ENCODE measurements around the gene SMAD6.

Gene SMAD6

GRCh38 chr15:66778314-66778665 is 76.3 kb downstream of the SMAD6 start:
- DNase-seq: no peak

- DNase-seq: no peak
Measured at GRCh38 chr15:66778716-66779115, 76.7 kb downstream of the SMAD6 start.

- DNase-seq: no peak
Measured at GRCh38 chr15:66779331-66780009, 77.4 kb downstream of the SMAD6 start.

- no peak for DNase-seq
Measured at GRCh38 chr15:66780172-66780972, 78.3 kb downstream of the SMAD6 start.

- DNase-seq: no peak
Measured at GRCh38 chr15:66780973-66781718, 79.1 kb downstream of the SMAD6 start.

- DNase-seq: no peak
Measured at GRCh38 chr15:66782785-66783184, 80.7 kb downstream of the SMAD6 start.

- DNase-seq: no peak
Measured at GRCh38 chr15:66783314-66783713, 81.3 kb downstream of the SMAD6 start.

- DNase-seq: no peak
Measured at GRCh38 chr15:66783725-66784124, 81.7 kb downstream of the SMAD6 start.

GRCh38 chr15:66784174-66784573 is 82.1 kb downstream of the SMAD6 start:
- no peak for DNase-seq

- DNase-seq: no peak
Measured at GRCh38 chr15:66785637-66786036, 83.6 kb downstream of the SMAD6 start.

- DNase-seq: no peak
Measured at GRCh38 chr15:66786222-66786621, 84.2 kb downstream of the SMAD6 start.

GRCh38 chr15:66786708-66787488 is 84.9 kb downstream of the SMAD6 start:
- no peak for DNase-seq

- no peak for DNase-seq
Measured at GRCh38 chr15:66787489-66787871, 85.4 kb downstream of the SMAD6 start.

GRCh38 chr15:66788024-66788423 is 86.0 kb downstream of the SMAD6 start:
- DNase-seq: no peak

- DNase-seq: no peak
Measured at GRCh38 chr15:66789029-66790025, 87.3 kb downstream of the SMAD6 start.

GRCh38 chr15:66795851-66796250 is 93.8 kb downstream of the SMAD6 start:
- DNase-seq: no peak

GRCh38 chr15:66796343-66796742 is 94.3 kb downstream of the SMAD6 start:
- no peak for DNase-seq

GRCh38 chr15:66797921-66798320 is 95.9 kb downstream of the SMAD6 start:
- DNase-seq: no peak

- DNase-seq: no peak
Measured at GRCh38 chr15:66798426-66799061, 96.5 kb downstream of the SMAD6 start.

GRCh38 chr15:66799242-66799641 is 97.2 kb downstream of the SMAD6 start:
- DNase-seq: no peak

GRCh38 chr15:66800584-66801235 is 98.7 kb downstream of the SMAD6 start:
- DNase-seq: no peak

Measured in activated effector memory CD4-positive, alpha-beta T cell treated with Interleukin-2 at 50 U/mL for 16 hours (primary cell).